CD4-positive, alpha-beta T cell treated with Interleukin-6 at 100 ng/mL for 8 hours (primary cell): ENCODE results near the gene LRRC19.

Experiments
- DNase-seq: peaks from one replicate; pipeline ENCODE4 v3.0.0-alpha.2; 2020; ENCODE audit warnings: mixed read lengths, low spot score

LRRC19 gene, protein sequence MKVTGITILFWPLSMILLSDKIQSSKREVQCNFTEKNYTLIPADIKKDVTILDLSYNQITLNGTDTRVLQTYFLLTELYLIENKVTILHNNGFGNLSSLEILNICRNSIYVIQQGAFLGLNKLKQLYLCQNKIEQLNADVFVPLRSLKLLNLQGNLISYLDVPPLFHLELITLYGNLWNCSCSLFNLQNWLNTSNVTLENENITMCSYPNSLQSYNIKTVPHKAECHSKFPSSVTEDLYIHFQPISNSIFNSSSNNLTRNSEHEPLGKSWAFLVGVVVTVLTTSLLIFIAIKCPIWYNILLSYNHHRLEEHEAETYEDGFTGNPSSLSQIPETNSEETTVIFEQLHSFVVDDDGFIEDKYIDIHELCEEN

DNA sequence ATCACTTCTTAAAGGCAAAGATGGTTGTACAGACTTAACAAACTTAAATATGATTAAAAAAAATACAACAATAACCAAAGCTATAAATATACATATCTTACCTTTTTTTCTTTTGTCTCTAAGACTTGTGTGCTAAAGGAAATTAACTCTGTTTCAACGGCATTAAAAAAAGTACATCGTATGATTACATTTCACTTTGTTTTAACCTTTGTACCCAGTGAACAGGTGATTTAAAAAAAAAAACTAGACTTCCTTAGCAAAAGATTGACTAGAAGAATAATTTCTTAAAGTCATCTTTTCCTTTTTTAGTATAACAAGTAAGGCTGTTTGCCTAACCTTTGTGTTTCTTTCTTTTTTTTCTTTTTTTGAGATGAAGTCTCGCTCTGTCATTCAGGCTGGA is at the start of gene LRRC19:
Gene LRRC19, minus strand, starts transcription at position 182 of the 400 bp plus-strand sequence. CDS start 5,978 bp downstream, outside the sequence.
- DNase-seq: no peak

GRCh38 chr9:27054841-27055240 is 49.4 kb upstream of the LRRC19 start:
- no peak for DNase-seq

DNA sequence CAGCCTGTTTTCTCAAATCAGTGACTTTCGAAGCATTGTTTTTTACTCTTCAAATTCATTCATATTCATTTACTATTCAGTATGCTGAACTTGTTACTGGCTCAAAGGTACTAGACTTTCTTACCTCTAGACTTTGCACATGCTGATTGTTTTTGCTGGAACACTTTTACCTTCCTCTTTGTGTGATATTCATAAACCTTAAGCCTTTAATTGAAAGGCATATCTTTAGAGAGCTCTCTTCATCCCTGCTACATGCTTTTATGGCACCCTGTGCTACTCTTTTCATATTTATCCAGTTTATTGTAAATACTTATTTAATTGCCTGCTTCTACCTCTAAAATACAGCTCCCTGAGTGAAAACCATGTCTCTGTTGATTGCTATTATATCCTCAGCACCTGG is 48.7 kb upstream of the LRRC19 start:
- no peak for DNase-seq

- no peak for DNase-seq
These were observed 48.0 kb upstream of the LRRC19 start for GRCh38 chr9:27053369-27054022.

DNA sequence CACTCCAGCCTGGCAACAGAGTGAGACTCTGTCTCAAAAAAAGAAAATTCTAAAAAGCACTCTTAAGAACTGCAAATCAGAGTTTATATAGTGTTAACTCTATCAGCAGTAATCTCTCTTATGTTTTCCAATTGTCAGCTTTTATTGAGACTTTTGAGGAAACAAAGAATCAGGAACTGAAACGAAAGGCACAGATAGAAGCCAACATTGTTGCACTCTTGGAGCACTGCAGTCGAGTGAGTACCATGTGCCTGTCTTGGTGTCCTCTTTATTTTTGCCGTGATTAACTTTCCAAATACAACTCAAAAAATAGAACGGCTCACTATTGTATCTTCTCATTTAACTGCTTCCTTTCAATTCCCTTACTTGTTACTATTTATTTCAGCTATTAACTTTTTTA is 41.7 kb upstream of the LRRC19 start:
- no peak for DNase-seq

GRCh38 chr9:27043176-27043575 is 37.7 kb upstream of the LRRC19 start:
- no peak for DNase-seq

GRCh38 chr9:27042476-27042875 is 37.0 kb upstream of the LRRC19 start:
- no peak for DNase-seq

GRCh38 chr9:27041746-27042145 is 36.3 kb upstream of the LRRC19 start:
- DNase-seq: no peak

GRCh38 chr9:27037499-27037898 is 32.0 kb upstream of the LRRC19 start:
- no peak for DNase-seq

DNA sequence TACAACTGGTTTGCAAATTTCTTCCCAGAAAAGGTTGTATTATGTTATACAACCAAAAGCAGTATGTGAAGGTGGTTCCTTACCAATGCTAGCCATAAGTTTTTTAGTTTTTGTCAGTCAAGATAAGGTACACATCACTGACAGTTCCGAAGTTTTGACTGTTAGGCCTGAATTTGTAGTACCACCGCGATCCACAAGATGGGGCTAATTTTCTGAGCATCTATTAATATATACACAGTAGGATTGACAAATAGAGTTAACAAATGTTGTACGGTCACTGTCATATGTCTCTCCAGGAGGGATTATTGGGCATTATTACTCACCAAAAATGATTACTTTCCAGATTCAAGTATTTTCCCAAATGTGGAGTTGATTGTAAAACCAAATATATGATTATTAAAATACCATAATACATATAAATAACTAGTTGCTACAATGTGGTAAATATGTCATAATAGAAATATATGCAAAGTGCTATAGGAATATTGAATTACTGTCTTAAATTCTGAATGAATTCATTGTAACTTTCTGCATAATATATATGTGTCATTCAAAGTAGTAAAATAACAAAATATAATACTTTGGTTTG is 28.4 kb upstream of the LRRC19 start:
- DNase-seq: peak; percentile 17

GRCh38 chr9:27029186-27029585 is 23.7 kb upstream of the LRRC19 start:
- DNase-seq: no peak

GRCh38 chr9:27022920-27023319 is 17.4 kb upstream of the LRRC19 start:
- no peak for DNase-seq

- no peak for DNase-seq
These were observed 14.1 kb upstream of the LRRC19 start for GRCh38 chr9:27019589-27019988.

DNA sequence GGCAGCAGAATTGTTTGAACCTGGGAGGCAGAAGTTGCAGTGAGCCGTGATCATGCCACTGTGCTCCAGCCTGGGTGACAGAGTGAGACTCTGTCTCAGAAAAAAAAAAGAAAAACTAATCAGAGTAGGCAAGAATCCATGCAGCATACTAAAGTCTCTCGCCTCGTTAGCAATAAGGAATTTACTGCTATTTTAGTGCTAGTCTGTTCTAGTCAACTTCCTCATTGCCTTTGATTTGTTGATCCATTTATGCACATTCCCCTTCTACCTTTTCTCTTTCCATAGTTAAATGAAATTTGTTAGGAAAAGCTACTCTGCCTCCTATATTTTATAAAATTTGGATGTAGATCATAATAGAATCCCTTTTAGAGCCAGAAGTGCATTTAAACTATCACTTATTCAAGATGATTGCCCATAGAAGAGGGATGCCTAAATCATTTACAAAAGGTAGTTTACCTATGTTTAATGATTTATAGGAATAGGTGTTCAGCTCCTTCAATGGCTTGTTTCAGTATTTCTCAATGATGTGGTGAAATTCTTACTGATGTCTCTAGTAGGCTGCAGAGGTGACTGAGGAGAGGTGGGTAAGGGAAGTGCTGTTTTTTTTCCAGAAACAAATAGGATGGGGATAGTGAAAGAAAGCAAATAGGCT is 1.9 kb downstream of the LRRC19 start:
- DNase-seq: no peak

DNA sequence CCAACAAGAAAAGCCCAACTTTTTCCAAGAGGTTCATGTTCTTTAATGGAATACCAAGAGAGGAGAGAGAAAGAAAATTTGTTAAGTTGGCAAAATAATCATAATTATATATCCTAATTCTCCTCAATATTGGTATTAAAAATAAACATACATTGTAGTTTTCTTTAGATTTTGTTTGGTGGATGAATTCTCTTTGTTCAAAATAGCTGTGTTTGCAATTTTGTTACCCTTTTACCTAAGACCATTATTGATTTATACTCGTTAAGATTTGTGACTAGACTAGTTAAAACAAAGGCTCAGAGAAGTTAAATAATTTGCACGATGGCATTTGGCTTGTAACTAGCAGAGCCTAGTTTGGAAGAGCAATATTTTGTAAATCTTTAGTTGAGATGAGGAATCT is 9.7 kb downstream of the LRRC19 start:
- DNase-seq: no peak

GRCh38 chr9:26983340-26983739 is 22.1 kb downstream of the LRRC19 start:
- no peak for DNase-seq

DNA sequence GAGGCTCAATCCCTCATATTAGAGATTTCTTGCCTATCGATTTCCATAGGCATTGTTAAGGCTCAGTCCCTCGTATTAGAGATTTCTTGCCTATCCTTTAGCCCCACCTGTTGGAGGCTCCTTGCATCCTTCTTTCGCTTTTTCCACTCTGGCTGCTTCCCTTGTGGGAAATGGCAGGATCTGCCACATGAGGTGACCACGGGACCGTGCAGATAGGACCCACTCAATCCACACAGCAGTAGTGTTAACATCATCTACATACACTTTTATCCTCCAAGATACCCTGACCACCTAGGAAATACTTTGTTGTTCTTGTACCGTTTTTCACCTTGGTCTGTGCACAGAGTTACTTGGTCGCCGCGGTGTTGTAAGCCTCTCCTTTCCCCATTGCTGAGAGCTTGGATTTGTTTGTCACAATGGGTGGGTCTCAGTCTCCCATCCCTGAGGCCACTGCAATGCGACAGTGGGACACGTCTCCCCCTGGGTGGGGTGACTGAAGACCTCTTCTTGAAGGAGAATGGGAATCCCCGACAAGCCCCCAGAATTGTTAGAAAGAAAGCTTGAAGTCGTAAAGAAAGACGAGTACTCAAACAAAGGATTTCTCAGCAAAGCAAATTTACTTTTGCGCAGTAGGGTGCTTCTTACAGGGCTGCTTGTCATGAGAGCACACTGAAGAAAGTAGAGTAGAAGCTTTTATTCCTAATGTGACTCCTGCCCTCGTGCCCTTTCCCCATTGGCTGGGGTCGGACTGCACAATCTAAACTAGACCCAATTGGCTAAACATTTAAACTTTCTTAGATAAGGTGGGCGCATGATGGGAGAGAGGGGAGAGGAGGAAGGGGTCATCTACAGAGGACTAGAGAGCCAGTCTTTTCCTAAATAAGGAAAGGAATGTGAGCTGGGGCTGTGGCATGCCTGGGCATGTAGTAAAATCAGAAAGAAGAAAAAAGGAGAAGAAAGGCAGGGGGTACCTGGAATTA is 29.5 kb downstream of the LRRC19 start:
- DNase-seq: no peak

DNA sequence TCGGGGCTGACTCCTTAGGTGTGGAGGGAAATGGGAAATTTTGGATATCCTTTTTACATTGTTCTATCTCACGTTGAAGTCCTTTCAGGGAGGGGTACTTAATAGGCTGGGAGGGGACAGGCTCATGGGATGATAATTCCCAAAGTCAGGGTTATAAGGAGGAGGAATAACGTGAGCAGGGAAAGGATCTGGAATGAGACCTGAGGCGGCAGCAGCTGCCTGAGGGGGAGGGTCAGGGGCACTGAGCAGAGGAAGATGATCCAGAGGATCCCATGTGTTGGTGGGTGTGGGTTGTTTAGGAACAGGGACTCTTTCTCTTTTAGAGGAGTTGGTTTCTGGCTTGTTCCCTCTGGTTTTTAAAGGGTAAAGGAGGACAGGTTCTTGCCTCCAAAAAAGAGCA is 30.5 kb downstream of the LRRC19 start:
- DNase-seq: no peak

DNA sequence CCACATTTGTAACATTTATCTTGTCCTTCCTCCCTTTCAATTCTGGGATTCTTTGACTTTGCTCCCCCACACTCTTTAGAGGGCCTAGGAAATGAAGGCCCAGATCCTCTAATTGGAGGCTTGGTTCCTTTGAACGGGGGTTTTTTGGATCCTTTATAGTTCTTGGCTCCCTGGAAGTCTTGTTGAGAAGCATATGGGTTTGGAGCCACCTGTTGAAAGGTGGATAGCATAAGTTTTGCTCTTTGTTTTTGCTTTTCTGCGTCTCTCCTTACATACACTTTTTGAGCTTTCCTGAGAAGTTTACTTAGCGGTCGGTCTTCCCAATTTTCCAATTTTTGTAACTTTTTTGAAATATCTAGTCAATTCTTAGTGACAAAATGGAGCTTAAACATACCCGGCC is 31.5 kb downstream of the LRRC19 start:
- DNase-seq: no peak

DNA sequence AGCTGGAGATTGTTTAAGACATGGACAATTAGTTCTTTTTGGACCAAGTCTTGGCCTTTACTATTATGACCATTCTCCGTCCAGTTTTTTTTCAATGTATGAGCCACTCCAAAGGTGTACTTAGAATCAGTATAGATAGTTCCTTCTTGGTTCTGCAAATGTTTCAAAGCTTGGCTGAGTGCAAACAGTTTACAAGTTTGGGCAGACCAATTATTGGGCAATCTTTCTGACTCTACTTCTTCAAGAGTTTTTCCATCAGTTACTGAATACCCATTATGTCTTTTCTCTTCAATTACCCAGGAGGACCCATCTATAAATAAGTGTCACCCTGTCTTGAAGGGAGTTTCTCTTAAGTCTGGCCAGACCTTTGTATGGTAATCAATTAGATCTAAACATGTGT is 33.8 kb downstream of the LRRC19 start:
- no peak for DNase-seq

- no peak for DNase-seq
These were observed 48.6 kb downstream of the LRRC19 start for GRCh38 chr9:26956860-26957233.
